Measurements from ENCODE around the gene SLC35F4. TPM values are rescaled to one million over a fixed set of nuclear protein-coding genes. Genes with fewer than 3 reads are reported as not detected.
A peak's percentile ranks its signal among the peaks of the same experiment; 100 is the strongest.
"Not testable (repeated sequence)": the region's sequence is repeated elsewhere in the genome, so short reads cannot be mapped to it uniquely, and the experiment has no call there.

The SLC35F4 gene
- total RNA-seq, 1 donor from 2014 or later: 0.05 TPM

DNA sequence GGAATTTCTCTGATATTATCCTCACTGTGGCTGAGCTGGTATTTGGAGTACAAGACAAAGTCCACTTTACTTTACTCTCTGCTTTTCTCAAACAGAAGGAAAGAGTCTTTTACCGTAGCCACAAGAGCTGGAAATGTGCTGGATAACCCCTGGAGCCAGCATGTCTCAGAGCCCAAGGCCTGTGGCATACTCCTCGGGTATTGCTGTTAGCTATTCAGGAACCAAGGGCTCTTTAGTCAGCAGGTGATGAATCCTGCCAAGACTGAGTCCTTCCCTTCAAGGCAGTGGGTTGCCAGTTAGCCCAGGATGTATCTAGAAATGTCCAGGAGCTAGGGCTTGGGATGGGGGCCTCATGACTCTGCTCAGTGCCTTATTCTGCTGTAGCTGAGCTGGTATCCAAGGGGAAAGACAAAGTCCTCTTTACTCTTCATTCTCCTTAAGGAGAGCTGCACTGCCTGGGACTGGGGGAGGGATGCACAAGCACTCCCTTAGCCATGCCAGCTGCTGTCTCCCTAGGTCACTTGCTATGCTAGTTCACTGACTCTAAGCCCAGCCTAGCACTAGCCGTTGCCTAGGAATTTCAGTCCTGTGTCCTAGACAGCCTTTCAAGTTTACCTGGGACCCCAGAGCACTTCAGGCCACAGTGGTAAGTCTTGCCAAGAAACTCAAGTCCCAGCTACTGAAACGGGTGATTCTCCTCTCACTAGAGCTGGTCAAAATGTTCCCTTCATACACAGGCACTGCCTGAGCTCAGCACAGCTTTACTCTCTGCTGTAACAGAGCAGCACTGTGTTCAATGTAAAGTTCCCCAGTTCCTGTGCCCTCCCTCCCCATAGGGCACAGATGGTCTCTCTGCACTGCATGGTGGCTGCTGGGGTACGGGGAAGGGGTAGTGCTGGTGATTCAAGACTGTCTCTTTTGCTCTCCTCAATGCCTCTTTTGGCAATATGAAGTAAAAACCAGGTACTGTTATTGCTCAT lies 136.4 kb downstream of the SLC35F4 start:
- peak; percentile 15 for DNase-seq (ENCODE audit: low read depth)

DNA sequence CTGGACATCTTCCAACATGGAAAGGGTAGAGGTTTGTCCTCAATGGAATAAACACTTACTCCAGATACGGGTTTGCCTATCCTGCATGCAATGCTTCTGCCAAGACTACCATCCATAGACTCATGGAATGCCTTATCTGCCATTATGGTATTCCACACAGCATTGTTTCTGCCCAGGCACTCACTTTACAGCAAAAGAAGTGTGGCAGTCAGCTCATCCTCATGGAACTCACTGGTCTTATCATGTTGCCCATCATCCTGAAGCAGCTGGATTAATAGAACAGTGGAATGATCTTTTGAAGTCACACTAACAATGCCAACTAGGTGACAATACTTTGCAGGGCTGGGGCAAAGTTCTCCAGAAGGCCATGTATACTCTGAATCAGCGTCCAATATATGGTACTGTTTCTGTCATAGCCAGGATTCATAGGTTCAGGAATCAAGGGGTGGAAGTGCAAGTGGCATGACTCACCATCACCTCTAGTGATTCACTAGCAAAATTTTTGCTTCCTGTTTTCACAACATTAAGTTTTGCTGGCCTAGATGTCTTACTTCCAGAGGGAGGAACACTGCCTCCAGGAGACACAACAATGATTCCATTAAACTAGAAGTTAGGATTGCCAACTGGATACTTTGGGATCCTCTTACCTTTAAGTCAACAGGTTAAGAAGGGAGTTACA lies 140.4 kb downstream of the SLC35F4 start:
- peak; percentile 96 for DNase-seq (ENCODE audit: low read depth)

DNA sequence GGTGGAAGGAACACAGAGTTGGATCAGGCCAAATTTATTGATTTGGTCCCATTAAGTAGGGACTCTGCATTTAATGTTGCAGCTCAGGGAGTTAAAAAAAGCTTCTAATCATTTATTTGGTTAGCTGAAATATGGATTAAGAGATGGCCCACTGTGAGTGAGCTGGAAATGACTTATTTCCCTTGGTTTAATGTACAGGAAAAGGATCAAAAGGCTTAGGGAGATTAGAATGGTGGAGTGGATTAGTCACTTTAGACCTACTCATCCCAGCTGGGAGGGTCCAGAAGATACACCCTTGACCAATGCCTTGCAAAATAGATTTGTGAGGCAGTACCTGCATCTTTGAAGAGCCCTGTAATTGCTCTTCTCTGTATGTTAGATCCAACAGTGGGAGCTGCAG lies 143.8 kb downstream of the SLC35F4 start:
- DNase-seq (ENCODE audit: low read depth): not testable (repeated sequence)

DNA sequence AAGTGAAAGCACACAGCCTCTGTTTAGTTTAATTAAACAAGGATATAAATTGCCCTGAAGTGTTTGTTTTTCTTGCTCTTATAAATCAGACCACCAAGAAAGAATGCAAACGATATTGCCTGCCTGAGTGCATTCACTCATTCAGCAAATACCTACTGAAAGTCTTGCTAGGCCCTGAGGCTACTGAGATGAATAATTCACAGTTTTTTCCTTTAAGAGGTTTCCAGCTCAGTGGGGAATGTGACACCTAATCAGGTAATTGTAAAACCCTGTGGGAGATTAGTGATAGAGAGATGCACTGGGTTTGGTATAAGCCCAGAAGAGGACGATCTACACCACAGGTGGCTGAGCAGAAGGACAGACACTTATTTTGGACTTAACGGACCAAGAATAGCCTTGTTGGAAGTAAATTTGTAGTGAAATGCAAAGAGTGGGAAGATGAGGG lies 151.4 kb downstream of the SLC35F4 start:
- DNase-seq (ENCODE audit: low read depth): peak; percentile 99

DNA sequence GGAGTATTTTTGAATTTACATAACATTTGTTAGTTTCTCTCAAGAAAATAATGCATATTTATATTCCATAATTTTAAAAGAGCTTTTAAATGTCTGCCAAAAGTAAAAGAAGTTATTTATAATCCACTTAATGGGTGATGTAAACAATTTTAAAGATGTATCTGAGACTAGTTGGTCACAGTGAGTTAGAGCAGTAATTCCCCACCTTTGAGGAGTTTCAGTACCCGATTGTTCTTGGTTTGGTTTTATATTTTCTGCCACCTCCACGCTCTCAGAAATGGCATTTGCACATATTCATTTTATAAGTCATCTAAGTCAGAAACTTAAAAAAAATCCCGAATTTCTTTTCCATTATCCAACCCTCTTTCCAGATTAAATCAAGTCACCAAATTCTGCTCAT lies 153.2 kb downstream of the SLC35F4 start:
- DNase-seq (ENCODE audit: low read depth): no peak

DNA sequence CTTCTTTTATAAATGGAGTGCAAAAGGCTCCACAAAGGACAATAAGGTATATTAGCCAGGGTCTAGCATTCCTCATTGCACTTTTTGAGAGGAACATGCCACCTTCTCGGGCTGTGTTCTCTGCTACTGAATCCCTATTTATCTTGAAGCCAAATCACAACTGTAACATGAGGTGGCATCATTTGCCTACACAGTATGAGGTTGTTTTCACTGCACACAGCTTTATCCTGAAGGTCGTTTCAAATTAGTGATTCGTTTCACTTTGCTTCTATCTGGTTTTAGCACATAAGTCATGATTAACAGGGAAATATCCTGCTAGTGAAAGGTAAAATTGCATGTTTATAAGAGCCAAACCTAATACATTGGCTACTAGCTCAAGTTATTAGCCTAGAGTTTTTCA lies 153.8 kb downstream of the SLC35F4 start:
- peak; percentile 69 for DNase-seq (ENCODE audit: low read depth)

DNA sequence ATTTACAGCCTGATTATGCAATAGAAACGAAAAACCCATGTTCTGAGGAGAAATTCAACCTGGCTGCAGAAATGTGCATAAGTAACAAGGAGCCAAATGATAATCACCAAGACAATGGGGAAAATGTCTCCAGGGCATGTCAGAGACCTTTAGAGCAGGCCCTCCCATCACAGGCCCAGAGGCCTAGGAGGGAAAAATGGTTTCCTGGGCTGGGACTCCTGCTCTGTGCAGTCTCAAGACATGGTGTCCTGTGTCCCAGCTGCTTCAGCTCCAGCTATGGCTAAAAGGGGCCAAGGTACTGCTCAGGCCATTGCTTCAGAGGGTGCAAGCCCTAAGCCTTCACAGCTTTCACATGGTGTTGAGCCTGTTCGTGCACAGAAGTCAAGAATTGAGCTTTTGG lies 156.0 kb downstream of the SLC35F4 start:
- no peak for DNase-seq (ENCODE audit: low read depth)

DNA sequence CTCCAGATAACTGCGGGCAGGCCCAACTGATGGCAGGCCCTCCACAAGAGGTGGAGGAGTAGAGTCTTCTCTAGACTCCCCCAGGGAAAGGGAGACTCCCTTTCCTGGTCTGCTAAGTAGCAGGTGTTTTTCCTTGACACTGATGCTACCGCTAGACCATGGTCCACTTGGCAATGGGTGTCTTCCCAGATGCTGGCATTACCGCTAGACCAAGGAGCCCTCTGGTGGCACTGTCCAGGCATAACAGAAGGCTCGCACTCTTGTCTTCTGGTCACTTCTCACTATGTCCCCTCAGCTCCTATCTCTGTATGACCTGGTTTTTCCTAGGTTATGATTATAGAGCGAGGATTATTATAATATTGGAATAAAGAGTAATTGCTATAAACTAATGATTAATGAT lies 156.8 kb downstream of the SLC35F4 start:
- DNase-seq (ENCODE audit: low read depth): not testable (repeated sequence)

DNA sequence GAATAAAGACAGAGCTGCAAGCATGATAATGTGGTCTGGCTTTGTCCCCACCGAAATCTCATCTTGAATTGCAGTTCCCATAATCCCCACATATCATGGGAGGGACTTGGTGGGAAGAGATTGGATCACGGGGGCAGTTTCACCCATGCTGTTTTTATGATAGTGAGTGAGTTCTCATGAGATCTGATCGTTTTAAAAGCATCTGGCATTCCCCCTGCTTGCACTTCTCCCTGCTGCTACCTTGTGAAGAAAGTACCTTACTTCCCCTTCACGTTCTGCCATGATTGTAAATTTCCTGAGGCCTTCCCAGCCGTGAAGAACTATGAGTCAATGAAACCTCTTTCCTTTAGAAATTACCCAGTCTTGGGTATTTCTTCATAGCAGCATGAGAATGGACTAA lies 158.7 kb downstream of the SLC35F4 start:
- no peak for DNase-seq (ENCODE audit: low read depth)

DNA sequence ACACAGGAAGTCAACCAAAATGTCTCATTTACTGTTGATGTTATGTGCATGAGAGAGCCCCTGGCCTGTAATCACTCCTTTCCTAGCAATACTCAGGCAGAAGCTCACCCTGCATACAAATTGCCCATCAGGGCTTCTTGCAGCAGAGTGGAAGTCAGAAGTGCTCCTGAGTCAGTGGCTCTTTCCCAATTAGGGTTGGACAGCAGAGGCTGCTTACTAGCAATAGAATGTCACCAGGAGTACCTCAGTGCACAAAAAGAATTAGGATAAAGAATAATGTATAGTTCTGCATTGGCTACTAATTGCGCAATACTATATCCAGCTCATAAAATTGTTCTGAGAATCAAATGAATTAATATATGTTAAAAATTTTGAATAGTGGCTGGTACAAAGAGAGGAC lies 161.1 kb downstream of the SLC35F4 start:
- DNase-seq (ENCODE audit: low read depth): no peak

DNA sequence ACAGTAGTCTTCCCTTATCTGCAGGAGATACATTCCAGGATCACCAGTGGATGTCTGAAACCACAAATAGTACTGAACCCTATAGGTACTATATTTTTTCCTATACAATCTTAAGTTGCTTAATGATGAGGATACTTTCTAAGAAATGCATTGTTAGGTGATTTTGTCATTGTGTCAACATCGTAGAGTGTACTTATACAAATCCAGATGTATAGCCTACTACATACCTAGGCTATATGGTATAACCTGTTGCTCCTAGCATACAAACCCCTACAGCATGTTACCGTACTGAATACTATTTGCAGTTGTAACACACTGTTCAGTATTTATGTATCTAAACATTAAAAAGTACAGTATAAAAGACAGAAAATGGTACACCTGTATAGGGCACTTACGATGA lies 165.9 kb downstream of the SLC35F4 start:
- DNase-seq (ENCODE audit: low read depth): no peak

DNA sequence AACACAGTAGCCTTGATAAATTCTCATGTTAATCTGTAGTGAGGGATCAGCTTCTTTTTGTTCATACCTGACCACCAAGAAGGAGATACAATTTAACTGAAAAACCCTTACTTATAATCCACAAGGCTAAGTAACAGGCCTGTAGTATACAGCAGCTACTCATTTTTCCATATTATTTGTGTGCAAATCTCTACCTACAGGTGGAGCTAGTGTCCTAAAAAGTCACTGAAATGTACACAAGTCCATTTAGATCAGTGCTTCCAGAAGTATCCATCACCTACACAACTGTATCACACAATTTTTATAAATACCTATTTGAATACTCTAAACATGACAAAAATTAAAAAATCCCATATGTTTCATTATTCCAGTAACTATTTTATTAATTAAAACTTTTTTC lies 173.2 kb downstream of the SLC35F4 start:
- DNase-seq (ENCODE audit: low read depth): peak; percentile 76

DNA sequence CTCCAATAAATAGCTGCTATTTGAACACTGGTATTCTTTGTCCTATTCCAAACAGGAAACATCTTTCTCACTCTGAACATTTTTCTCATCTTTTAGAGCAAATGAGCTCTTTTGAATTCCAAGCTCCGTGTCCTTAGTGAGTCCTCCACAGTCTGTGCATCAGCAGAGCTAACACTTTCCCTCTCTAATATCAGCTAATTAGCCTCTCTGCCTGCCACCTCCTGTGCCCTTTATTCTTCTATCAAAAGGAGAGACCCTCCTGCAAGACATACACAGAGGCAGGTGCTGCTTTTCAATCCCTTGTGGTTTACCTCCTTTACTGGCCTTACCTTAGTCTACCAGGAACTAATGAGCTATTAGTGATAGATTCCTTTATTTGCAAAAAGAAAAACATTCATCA lies 178.5 kb downstream of the SLC35F4 start:
- no peak for DNase-seq (ENCODE audit: low read depth)

DNA sequence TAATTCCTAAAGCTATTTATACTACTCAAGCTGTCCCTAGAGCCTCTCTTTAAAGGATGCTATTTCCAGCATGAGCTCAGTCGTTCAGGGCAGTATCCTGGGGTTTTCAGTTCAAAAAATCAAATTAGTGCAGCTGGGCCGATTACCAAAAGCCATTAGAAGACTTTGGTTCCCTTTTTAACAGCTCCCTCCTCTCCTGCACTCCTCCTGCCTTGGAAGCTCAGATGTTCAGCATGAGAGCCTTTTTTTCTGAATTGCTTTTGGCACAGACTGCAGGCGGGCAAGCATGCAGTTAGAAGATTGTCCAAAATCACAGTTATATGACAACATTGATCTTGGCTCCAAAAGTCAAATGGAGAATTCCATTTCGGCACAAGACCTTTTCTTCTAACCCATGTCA lies 179.6 kb downstream of the SLC35F4 start:
- no peak for DNase-seq (ENCODE audit: low read depth)

DNA sequence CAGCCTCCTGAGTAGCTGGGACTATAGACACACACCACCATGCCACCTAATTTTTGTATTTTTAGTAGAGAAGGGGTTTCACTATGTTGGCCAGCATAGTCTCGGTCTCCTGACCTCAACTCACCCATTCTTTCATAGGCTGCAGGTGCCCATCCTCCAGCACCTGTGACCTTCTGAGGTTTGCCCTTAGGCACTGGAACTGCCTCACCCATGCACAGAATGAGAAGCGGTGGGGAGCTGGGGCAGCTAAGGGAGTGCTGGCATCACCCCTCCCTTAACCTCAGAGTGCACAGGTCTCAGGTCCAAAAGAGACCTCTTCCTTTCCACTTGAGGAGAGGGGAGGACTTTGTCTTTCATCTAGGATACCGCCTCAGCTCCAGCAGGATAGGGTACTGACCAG lies 194.9 kb downstream of the SLC35F4 start:
- DNase-seq (ENCODE audit: low read depth): no peak

DNA sequence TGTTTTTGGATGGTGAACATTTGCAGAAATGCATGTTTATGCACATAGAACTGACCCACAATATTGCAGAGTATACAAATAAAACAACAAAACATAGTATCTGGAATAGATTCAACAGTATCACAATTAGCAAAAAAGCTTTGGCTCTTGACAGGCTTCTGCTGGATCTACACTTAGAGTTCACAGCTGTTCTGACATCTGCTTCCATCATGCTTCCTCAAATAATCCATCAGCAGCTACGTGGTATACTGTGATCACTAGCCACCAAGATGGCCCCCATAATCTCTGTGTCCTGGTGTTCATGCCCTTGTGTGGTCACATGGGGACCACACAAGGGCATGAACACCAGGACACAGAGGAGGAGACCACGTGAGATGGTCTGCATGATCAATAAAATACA lies 205.7 kb downstream of the SLC35F4 start:
- no peak for DNase-seq (ENCODE audit: low read depth)

DNA sequence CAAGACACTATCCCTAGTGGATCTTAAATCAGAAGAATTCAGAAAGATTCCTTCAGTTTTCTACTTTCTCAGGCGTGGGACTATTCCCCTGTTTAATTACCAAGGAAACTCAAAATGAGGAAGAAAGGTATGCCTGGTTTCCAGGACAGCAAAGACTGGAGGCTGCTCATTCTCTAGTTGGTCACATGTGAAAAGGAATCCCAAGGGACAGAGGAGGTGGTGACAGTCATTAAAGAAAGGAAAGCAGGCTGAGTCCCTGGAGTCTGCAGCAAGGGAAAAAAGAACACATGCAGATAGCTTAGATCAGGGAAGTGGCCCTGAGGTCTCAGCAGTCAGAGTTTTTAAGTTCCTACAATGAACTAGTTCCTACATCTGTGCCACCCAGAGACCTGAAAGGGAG lies 206.8 kb downstream of the SLC35F4 start:
- no peak for DNase-seq (ENCODE audit: low read depth)

DNA sequence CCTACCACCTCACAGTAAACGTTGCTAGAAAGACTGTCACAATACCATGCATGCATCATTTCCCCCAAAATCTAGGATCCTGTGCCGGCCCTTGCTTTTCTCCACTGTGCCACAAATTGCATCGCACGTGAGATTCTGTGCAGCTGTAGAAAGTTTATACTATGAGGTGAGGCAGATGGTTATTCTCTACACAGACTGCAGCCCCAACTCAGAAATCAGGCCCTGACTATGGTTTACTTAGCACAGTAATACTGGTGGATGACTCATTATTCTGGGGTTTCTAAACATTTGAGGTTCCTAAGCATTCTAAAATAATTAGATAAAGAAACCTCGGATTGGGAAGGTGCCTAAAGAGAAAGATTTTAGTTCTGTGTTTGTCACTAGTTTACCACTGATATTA lies 208.4 kb downstream of the SLC35F4 start:
- peak; percentile 73 for DNase-seq (ENCODE audit: low read depth)

DNA sequence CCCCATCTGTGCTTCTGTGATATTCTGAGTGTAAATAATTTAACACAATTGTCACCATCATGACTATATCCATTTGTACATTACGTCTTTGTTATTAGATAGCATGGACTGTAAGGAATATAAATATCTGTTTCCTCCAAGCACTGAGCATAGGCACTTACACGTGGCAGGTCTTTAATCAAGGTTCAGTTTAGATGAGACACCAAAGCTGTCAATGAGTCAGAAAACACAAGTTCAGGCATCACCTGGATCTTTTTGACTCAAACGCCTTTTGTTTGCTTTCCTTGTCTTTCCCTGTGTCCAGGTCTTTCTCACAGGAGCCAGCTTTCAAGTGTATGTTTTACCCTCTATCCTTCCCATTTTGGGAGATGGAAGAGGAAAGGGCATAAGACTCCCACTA lies 209.0 kb downstream of the SLC35F4 start:
- no peak for DNase-seq (ENCODE audit: low read depth)

DNA sequence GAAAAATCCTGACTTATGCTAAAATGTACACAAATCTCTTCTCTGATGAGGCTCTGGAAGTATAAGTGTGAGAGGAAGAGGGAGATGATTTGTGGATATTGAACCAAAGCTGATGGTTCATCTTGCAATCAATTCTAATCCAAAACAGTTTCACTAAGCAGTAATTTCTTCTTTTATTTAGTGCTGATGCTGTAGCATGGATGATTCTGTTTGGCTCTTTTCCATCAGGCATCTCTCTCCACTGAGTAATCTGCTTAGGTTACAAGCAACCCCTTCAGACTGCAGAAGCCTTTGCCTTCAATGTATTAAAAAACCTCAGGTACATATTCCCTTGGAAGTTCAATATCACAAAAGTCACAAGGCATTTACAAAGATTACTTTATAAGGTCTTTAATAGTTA lies 213.1 kb downstream of the SLC35F4 start:
- DNase-seq (ENCODE audit: low read depth): peak; percentile 7

DNA sequence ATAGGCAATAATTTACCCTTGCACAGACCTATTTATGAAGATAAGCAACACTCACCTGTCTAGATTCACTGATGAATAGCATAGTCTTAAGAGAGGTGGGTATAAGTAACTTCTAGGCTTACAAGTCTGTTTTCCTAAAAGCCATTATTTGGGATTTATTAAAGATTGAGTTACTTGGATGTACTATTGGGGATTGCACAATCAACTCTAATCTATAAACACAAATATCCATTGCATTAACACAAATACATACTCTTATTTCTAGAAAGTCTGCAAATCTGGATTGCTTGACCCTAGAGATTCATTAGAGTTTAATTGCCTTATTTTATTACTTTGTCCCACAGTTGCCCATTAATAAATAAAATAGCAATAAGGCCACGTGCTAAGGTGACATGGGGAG lies 224.1 kb downstream of the SLC35F4 start:
- no peak for DNase-seq (ENCODE audit: low read depth)

DNA sequence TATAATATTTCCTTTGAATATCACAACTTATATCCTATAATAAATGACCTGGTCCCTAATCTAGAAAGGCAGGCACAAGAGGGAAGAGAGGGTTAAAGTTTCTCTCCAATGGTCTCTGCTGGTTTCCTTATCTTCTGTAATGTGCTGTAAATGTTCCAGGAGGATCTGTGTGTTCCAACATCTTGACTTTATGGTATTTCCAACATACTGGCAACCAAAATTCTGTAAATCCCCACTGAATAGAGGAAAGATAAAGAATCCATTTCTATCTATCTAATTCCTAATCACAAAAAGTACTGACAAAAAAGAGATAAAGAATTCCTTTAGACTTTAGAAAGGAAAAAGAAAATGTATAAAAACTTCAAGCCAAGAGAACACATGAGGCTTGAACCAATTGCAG lies 225.9 kb downstream of the SLC35F4 start:
- DNase-seq (ENCODE audit: low read depth): no peak

DNA sequence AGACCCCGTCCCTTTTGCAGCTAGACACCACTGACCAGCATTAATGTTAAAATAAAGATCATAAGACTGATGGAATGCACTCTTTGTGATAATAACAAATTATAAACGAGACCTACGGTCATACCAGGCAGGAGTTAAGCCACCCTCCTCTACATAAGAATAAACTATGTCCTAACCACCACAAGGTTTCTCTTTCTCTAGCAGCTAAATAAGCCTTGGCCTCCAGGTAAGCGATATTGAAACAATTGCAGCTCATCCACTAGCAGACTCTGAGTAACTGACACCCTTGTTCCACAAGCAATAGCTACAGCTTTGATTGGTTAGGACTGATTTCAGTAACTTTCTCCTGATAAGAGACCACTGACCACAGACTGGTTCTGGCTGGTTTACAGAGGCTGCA lies 228.0 kb downstream of the SLC35F4 start:
- DNase-seq (ENCODE audit: low read depth): no peak
